Measurements from ENCODE around the gene RITA1. TPM values are rescaled to one million over a fixed set of nuclear protein-coding genes. Genes with fewer than 3 reads are reported as not detected.

The RITA1 gene
- total RNA-seq, 1 donor from 2014 or later, result 19.9 TPM

- no peak overlapping the region for H3K27ac Mint-ChIP-seq (ENCODE audit: unreplicated experiment)
These were observed 14.0 kb upstream of the RITA1 start for GRCh38 chr12:113171543-113171942.

GRCh38 chr12:113172185-113172584 lies 13.3 kb upstream of the RITA1 start:
- no peak for DNase-seq (ENCODE audit: extremely low spot score, unreplicated experiment)
- TF ChIP-seq CTCF (IDR thresholded peaks at IDR 0.05), result no peak
- Mint-ChIP-seq H3K4me1 (ENCODE audit: unreplicated experiment) (no peaks in the 10 kb centered on the region), H3K27ac (ENCODE audit: unreplicated experiment) (no peak overlapping the region), H3K36me3 (ENCODE audit: unreplicated experiment) (peaks cover 48% of the 10 kb centered on the region), H3K27me3 (ENCODE audit: unreplicated experiment) (no peaks in the 10 kb centered on the region), H3K4me3 (ENCODE audit: unreplicated experiment) (no peak overlapping the region), H3K9me3 (ENCODE audit: unreplicated experiment) (no peaks in the 10 kb centered on the region)

More at GRCh38 chr12:113171543-113171942, 14.0 kb upstream of the RITA1 start:
- no peak for DNase-seq (ENCODE audit: extremely low spot score, unreplicated experiment)
- Mint-ChIP-seq H3K9me3 (ENCODE audit: unreplicated experiment) (no peaks in the 10 kb centered on the region), H3K36me3 (ENCODE audit: unreplicated experiment) (peaks cover 44% of the 10 kb centered on the region), H3K27me3 (ENCODE audit: unreplicated experiment) (no peaks in the 10 kb centered on the region), H3K4me3 (ENCODE audit: unreplicated experiment) (no peak overlapping the region), H3K4me1 (ENCODE audit: unreplicated experiment) (no peaks in the 10 kb centered on the region)
- no peak for TF ChIP-seq CTCF (IDR thresholded peaks at IDR 0.05)

GRCh38 chr12:113173081-113173698 lies 12.3 kb upstream of the RITA1 start:
- Mint-ChIP-seq H3K4me1 (ENCODE audit: unreplicated experiment) (no peaks in the 10 kb centered on the region), H3K36me3 (ENCODE audit: unreplicated experiment) (peaks cover 58% of the 10 kb centered on the region), H3K4me3 (ENCODE audit: unreplicated experiment) (no peak overlapping the region), H3K27me3 (ENCODE audit: unreplicated experiment) (no peaks in the 10 kb centered on the region), H3K9me3 (ENCODE audit: unreplicated experiment) (no peaks in the 10 kb centered on the region), H3K27ac (ENCODE audit: unreplicated experiment) (no peak overlapping the region)
- no peak for DNase-seq (ENCODE audit: extremely low spot score, unreplicated experiment)
- TF ChIP-seq CTCF (IDR thresholded peaks at IDR 0.05), result no peak

DNA sequence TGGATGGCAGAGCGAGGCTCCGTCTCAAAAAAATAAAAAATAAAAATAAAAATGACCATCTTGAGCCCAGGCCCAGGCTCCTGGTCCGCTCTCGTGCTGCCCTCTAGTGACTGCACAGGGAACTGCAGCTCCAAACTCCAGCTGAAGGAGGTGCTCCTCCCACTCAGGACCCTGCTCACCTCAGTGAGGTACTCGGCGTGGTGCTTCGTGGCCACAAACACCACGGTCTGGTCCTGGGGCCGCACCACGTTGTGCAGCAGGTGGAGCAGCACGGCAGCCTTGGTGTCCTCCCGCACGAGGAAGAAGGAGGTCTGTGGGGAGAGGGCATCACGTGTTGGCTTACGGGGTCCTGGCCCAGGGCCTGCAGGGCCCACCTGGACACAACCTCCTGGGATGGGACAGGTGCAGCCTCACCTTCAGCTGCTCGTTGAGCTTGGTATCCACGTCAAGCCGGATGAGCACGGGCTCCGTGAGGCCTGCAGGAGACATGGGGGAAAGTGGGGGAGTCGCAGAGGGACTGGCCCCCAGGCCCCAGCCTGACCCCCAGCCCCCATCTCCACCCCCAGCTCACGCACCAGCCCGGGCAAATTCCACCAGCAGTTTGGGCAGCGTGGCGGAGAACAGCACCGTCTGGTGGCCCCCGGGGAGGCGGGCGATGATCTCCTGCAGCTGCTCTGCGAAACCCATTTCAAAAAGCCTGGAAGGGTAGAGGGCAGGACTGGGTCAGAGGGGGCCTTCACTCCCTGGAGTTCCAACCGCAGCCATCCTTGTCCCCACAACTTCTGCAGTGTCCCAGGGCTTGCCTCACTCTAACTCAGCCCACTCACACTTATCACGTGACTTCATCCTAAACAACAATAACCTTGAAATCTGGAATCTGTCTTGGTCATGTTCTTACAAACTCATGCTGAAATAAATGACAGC lies 10.8 kb upstream of the RITA1 start:
- peak; percentile 99 for TF ChIP-seq CTCF (IDR thresholded peaks at IDR 0.05)
- no peak overlapping the region for H3K27ac Mint-ChIP-seq (ENCODE audit: unreplicated experiment)
- no peak overlapping the region for H3K4me3 Mint-ChIP-seq (ENCODE audit: unreplicated experiment)
- DNase-seq (ENCODE audit: extremely low spot score, unreplicated experiment), result peak; percentile 93
- no peaks in the 10 kb centered on the region for H3K4me1 Mint-ChIP-seq (ENCODE audit: unreplicated experiment)
- H3K9me3 Mint-ChIP-seq (ENCODE audit: unreplicated experiment), result no peaks in the 10 kb centered on the region
- peaks cover 67% of the 10 kb centered on the region for H3K36me3 Mint-ChIP-seq (ENCODE audit: unreplicated experiment)
- no peaks in the 10 kb centered on the region for H3K27me3 Mint-ChIP-seq (ENCODE audit: unreplicated experiment)

- peaks cover 50% of the 10 kb centered on the region for H3K36me3 Mint-ChIP-seq (ENCODE audit: unreplicated experiment)
- no peaks in the 10 kb centered on the region for H3K9me3 Mint-ChIP-seq (ENCODE audit: unreplicated experiment)
- H3K27me3 Mint-ChIP-seq (ENCODE audit: unreplicated experiment), result no peaks in the 10 kb centered on the region
- no peak for TF ChIP-seq CTCF (IDR thresholded peaks at IDR 0.05)
- no peak overlapping the region for H3K27ac Mint-ChIP-seq (ENCODE audit: unreplicated experiment)
- H3K4me3 Mint-ChIP-seq (ENCODE audit: unreplicated experiment), result no peak overlapping the region
- DNase-seq (ENCODE audit: extremely low spot score, unreplicated experiment), result no peak
- peaks cover 11% of the 10 kb centered on the region for H3K4me1 Mint-ChIP-seq (ENCODE audit: unreplicated experiment)
These were observed 6.5 kb upstream of the RITA1 start for GRCh38 chr12:113179023-113179422.

Measured in osteocyte (in vitro differentiated cells).